ENCODE measurements around the gene NRXN3.

GRCh38 chr14:79476552-79476951 lies 1306.4 kb downstream of the NRXN3 start:
- TF ChIP-seq EZH2 (IDR thresholded peaks at IDR 0.05; ENCODE audit: insufficient read depth, poor library complexity, severe bottlenecking), result no peak
- no peak for TF ChIP-seq EZH2phosphoT487 (IDR thresholded peaks at IDR 0.05; ENCODE audit: insufficient read depth, low read depth)
